NCI-H1105 treated with DMSO at 0.1 percent for 48 hours (cell line): Measurements from ENCODE around the gene SLC25A33.

Experiments
- DNase-seq: peaks from one replicate; lab custom pipeline; 2025; lab: John Stamatoyannopoulos, UW

The SLC25A33 gene

DNA sequence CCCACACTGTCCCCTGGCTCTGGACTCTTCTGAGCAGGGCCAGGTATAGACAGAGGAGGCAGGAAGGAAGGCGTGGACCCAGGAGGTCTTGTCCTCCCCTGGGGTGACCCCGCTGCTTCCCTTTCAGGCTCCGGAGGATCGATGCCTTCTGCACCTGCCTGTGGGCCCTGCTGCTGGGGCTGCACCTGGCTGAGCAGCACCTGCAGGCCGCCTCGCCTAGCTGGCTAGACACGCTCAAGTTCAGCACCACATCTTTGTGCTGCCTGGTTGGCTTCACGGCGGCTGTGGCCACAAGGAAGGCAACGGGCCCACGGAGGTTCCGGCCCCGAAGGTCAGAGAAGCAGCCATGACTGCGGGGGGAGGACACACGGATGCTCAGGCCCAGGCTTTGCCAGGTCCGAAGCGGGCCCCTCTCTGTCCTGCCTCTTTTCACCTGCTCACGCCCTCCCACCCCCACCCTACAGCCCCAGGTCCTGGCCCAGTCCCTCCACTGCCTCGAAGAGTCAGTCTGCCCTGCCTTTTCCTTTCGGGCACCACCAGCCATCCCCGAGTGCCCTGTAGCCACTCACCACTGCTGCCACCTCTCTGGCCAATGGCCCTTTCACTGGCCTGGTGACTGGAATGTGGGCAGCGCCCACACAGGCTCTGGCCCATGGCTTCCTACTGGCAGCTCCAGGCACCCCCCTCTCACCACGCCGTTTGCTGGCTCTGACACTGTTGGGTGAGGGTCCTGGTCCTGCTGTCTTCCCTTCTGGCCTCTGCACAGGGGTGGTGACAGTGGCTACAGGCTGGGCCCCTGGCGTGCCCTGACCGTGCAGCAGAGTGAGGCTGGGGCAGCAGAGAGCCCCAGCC lies 62.9 kb downstream of the SLC25A33 start:
- no peak for DNase-seq

DNA sequence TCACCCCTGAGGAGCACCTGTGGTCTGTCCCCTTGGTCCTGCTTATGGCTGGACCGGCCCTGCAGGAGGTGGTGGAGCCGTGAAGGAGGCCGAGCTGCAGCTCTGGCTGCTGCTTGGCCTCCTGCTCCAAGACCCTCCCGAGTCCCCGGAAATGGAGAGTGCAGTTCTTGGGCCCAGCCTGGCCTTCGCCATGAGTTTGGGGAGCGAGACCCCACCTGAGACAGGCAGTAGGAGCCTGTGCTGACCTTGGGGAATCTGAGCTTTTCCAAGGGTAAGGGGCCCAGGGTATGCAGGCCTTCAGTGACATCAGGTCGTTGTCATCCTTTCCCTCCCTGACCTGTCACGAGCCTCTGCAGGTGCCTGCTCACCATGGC lies 63.5 kb downstream of the SLC25A33 start:
- DNase-seq, result no peak

DNA sequence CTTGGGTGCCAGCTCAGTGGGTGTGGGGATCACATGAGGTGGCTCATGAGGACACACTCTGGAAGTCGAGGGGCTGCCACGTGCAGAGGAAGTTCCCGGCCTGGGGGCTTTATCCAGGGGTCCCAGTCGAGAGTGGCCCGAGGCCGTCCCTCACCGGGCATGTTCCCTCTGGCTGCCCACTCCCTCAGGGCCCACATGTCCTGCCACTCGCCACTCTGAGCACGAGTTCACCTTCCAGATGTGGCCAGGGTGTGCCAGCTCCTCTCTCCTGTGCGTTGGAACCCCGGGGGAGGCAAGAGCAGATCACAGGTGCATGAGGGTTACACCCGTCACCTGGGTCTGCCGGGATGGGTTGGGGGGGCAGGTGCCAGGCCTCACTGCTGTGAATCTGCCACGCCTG lies 64.0 kb downstream of the SLC25A33 start:
- no peak for DNase-seq

DNA sequence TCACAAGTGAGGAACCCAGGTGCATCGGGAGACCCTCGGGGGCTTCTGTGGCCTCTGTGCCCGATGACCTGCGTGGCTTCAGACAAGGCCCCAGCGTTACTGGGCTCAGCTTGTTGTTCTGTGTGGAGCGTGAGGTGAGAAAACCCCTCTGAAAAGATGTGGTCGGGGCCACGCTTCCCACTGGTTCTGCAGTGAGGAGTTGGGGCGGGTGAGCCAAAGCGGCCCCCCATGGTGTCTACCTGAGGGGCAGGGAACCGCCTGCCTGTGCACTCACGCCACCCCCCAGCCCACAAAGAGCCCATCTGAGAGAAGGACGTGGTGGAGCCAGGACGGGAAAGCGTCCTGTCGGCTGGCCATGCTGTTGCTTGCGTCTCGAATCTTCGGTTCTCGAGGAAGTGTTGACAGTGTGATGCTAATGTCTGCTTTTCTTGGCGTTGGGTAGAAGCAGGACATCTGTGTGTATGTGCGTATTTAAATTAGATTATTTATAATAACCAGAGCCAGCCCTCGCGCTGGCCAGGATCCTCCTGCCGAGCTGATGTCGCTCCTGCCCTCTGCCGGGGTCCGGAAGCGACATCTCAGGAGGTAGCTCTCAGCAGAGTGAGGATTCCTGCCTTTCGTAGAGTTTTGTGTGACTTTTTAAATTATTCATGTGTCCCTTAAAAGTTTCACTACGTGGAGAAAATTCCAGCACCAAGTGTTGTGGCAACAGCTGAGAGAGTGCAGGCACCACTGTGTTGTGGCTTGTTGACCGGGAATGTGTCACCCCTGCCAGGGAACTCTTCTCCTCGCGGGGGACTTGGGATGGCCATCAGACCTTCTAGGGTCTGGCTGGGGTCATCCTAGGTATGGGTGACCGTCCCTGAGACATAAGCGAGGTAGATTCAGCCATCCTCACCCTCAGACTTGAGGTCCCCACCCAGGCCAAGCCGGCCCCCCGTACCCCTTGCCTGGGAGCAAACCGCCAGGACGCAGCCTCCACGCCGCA lies 64.8 kb downstream of the SLC25A33 start:
- no peak for DNase-seq

DNA sequence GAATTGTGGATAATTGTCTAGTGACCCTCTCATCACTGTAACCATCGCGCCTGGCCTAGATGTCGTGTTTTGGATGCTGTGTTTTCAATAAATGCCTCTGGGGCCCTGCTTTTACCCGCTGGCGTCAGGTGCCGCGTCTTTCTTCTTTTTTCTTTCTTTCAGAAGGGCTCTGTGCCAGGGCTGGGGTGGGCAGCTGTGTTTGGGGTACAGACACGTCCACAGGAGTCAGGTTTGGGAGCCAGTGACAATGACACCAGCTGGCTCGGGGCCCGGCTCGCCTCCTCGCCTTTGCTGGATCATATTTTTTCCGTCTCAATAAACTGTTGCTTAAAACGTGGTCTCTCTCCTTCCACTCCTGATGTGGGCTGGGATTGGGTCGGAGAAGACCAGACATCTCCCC lies 65.6 kb downstream of the SLC25A33 start:
- DNase-seq, result no peak

DNA sequence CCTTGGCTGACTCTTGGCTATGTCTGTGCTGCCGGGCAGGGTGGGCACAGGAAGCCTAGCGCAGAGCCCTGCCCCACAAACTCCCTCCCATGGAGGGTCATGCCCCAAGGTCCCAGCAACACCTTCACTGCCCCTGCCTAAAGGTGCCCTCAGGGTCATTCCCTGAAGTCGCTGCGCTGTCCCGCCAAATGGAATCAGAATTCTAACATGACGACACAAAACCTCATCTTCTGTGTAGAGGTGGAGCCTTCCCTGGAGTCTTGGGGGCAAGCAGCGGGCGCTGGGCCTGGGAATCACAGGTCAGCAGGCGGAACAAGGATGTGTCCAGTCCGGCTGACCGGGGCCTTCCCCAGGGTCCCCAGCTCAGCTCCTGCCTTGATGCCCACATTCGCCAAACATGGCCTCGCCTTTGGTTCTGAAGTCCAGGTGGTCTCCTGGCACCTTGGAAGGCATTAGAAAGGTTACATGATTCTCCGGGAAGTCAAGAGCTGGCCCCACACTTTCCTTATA lies 66.7 kb downstream of the SLC25A33 start:
- no peak for DNase-seq

DNA sequence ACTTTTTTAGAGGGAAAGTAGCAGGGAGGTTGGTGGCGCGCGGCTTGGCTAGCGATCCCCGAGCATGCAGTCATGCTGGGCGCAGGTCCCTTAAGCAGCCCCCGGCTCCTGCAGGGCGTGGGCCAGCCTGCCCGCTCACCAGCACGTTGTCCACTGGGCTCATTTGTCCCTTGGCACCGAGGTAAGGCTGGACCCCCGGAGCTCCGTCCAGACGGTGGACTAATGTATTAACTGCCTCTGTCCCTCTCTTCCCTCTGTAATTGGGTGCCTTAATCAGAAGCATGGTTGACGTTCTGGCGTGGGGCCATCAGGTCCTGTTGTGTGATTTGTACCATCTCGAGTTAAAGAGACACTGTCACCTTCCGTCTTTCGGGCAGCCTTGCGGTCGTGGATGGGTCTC lies 67.2 kb downstream of the SLC25A33 start:
- DNase-seq, result no peak

DNA sequence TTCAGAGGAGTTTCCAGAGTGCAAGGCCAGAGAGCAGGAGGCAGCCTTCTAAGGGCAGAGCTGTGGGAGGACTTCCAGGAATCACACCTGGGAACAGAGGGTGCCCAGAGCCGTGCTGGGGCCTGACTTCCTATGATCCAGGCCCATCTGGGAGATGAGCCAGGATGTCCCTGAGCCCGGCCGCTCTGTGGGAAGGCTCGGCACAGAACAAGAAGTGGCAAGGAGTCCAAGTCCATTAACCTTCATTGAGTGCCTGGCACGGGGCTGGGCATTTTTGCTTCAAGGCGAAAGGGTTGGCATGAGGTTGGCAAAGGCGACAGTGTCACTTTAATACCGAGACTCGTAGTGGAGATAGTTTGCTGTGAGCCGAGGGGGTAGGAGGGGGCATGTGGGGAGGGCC lies 67.7 kb downstream of the SLC25A33 start:
- no peak for DNase-seq

DNA sequence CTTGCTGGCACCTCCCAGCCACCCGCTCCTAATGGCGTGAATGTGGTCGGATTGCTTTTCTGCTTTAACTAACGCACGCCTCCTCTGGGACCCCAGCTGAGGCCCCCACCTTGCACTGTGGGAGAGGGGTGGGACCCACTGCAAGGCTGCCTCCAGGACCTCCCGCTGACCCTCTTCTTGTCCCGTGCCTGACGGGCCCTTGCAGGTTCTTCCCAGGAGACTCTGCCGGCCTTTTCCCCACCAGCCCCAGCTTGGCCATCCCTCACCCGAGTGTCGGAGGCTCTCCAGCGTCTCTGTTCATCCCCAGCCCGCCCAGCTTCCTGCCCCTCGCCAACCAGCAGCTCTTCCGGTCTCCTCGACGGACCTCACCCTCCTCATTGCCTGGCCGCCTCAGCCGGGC lies 68.1 kb downstream of the SLC25A33 start:
- DNase-seq, result no peak

DNA sequence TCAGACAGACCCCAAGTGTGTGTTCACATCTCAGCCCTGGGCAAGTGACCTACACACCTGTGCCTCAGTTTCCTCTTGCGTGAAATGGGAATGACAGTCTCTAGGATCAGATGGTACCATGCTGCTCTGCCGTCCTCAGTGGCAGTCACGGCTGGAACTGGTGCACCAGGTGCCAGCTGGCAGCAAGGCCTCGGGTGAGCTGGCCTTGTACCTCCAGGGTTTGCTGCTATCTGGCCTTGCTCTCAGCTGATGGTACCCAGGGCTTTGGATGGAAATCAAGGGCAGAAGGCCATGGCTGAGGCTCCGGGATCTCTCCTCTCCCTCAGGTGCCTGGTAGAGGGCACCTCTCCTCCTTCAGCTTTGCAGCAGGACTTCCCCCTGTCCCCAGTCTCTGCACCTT lies 70.7 kb downstream of the SLC25A33 start:
- DNase-seq, result no peak

DNA sequence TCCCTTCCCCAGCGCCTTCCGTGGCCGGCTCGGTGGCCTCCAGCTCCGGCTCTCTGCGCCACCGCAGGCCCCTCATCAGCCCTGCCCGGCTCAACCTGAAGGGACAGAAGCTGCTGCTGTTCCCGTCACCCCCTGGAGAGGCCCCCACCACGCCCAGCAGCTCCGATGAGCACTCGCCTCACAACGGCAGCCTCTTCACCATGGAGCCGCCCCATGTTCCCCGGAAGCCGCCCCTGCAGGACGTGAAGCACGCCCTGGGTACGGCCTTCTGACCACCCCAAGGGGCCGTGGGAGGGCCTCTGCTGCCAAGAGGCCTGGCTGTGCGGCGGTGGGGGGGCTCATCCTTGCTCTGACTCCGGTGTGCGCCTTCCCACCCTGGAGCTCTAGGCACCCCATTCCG lies 71.3 kb downstream of the SLC25A33 start:
- no peak for DNase-seq

DNA sequence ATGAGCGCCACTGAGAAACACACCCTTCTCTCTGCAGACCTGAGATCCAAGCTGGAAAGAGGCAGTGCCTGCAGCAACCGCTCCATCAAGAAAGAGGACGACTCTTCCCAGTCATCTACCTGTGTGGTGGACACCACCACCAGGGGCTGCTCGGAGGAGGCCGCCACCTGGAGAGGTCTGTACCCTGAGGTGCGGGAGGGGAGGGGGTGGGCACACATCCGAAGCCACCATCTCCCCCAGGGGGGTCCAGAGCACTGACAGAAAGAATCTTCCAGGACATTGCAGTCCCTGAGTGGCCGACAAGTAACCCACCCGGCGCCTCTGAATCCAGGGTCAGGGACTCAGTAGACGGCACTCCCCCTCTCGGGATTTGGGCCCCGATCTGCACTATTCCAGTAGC lies 72.5 kb downstream of the SLC25A33 start:
- DNase-seq, result no peak

DNA sequence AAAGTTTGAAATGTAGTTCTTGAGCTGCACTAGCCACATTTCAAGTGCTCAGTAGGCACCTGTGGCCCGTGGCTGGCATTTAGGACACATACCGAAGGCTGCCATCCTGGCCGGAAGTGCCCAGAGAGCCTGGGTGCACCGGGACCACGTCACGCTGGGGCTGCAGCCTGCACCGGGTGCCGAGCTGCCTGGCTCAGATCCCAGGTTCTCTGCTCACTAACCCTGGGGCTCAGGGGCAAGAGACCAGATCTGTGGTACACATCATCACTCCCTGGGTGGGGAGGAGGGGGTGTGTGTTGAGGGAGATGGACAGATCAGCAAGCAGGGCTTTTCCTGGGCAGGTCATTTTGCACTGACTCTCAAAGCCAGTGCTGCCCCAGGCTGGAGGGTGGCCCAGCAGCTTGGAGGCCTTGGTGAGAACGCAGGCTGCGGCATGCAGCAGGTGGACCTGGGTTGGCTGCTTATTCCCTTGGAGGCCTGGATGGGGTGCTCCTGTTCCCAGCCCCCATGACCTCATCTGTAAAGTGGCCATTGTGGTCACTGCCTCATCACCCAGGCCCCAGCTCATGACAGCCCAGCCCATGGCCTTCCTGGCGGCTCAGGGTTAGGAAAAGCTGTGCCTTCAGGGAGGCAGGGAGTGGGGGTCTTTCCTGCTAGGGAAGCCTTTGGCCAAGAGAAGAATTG lies 73.0 kb downstream of the SLC25A33 start:
- no peak for DNase-seq

DNA sequence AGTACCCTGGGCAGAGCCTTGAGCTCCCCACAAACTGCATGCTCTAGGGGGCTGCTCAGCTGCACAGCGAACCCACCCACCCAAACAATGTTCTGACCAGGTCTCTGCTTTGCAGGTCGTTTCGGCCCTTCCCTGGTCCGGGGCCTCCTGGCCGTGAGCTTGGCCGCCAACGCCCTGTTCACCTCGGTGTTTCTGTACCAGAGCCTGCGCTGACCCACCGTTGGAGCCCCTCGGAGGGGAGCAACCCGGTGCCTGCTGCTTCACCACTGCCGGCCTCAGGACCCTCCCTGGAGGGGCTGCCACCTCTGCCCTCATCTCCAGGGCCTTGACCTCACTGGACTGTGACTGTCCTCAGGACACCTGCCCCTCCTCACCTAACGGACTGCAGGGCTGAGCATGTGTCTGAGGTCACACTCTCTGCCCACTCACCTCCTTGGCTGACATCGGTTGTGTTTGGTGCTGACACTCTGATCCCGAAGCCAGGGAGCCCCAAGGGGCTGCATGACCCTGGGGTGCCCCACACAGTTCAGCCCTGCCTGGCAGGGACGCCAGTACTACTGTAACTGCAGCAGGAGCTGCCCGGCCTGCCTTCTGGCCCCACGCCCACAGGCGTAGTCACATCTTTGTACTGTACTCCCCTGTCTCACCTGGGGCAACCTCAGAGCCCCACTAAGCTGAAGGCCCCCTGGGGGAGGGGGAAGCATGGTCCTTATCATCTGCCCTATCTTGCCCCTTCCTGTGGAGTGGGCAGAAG lies 73.8 kb downstream of the SLC25A33 start:
- DNase-seq, result no peak

DNA sequence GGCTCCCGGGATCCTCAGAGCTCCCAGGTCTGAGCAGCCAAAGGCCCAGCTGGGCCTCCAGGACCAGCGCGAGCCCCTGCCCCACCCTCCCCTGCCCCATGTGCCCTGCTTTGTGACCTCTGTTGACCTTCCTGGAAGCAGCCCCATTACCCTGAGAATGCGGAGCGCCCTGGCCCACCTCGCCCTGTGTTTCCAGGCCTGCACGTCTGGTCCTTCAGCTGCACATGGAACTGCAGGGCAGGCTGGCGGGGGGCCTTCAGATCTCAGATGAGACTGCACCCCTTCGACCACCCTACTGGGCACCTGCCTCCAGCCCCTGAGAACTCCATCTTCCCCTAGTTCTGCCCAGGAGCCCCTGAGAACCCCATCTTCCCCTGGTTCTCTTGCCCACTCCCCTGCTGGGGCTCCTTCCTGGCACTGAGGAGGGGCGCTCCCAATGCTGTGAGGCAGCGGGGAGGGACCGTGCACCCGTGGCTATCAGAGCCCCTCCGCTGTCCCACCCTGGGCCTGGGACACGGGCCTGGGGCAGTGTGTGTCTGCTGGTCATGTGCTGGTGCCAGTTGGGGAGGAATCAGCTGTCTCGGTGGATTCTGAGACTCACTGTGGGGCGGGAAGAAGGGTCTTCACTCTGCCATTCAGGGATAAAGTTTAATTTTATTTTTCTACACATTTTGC lies 74.5 kb downstream of the SLC25A33 start:
- no peak for DNase-seq

DNA sequence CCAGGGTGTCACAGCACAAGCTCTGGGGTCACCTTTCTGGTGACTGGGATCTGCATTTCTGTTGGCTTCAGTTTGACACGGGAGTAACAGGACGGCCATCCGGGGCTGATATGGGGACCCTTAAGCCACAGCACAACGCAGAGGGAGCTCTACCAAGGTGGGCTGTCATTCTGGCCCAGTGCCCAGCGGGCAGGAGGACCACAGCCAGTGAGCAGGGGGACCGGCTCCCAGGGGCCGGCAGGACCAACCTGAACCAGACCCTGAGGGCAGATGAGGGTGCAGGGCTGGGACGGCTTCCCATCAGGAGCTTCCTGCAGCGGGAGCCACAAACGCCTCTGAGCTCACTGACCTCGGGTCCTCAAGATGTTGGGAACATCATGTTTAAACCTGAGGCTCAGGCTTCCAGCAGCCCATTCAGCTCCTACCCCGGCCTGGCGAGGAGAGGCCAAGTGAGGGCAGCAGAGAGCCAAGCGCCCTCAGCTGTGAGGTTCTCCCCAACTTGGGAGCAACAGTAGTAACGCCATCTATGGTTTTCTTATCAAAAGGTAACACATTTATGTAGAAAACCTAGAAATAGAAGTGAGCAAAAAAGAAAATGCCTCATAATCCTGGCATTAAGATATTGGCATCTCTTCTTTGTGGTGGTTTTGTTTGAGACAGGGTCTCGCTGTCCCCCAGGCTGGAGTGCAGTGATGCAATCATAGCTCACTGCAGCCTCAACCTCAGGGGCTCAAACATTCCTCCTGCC lies 76.2 kb downstream of the SLC25A33 start:
- peak; percentile 14 for DNase-seq

DNA sequence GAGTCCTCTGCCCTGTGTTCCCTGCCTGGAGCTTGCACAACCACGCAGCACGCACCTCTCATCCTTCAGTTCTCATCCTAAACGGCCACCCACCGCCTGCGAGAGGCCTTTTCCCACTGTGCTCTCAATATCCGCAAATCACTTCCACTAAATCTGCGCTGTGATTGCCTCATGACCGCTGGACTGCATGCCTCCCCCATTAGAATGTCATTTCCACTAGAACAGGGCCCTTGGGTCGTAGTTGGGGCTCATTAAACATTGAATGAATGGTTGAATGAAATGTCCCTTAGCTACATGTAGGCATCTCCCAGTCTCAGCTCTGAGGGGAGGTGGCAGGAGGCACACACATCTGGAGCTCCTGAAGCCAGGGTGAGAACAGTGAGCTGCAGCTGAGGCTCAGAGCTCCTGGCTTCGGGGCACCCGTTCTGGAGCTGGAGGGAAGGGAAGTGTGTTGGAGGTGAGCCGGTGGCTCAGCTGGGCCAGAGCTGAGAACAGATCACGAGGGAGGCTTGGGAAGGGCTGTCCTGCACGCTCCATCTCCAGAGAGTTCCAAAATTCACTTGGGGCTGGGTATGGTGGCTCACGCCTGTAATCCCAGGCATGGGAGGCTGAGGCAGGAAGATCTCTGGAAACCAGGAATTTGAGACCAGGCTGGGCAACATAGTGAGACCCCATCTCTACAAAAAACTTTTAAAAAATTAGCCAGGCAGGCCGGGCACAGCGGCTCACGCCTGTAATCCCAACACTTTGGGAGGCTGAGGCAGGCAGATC lies 79.8 kb downstream of the SLC25A33 start:
- DNase-seq, result no peak

DNA sequence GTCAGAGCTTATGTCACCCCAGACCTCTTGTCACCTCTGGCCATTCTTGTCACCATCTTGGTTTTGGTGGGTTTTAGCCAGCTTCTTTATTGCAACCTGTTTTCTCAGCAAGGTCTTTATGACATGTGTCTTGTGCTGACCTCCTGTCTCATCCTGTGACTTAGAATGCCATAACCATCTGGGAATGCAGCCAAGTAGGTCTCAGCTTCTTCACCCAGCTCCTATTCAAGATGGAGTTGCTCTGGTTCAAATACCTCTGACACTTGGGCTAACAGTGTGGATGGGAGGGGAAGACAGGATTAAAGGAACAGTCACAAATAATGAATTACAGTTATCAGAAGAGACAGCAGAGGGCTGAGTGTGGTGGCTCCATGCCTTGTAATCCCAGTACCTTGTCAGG lies 81.8 kb downstream of the SLC25A33 start:
- no peak for DNase-seq

DNA sequence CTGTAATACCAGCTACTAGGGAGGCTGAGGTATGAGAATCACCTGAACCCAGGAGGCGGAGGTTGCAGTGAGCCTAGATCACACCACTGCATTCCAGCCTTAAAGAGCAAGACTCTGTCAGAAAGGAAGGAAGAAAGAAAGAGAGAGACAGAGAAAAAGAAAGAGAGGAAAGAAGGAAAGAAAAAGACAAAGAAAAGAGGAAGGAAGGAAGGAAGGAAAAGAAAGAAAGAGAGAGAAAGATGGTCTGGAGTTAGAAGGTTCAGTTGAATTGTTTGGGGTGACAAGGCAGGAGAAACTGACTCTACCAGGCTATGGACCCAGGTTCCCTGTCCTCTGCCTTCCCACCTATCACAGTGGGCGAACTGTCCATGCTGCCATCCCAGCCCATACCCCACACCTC lies 84.8 kb downstream of the SLC25A33 start:
- no peak for DNase-seq
